ENCODE results near the gene PC. TPM values are rescaled to one million over a fixed set of nuclear protein-coding genes. Genes with fewer than 3 reads are reported as not detected.

PC gene
- total RNA-seq, 1 donor from 2014 or later, result 4.7 TPM

GRCh38 chr11:66936311-66936711 lies 21.9 kb downstream of the PC start:
- TF ChIP-seq CTCF (conservative IDR thresholded peaks at IDR 0.05; ENCODE audit: low read depth, low read length), result no peak
- DNase-seq (ENCODE audit: low read depth), result no peak
- no peak overlapping the region for H3K4me3 ChIP-seq (ENCODE audit: low read depth, low read length)

GRCh38 chr11:66934950-66935779 lies 23.0 kb downstream of the PC start:
- no peak for TF ChIP-seq CTCF (conservative IDR thresholded peaks at IDR 0.05; ENCODE audit: low read depth, low read length)
- H3K4me3 ChIP-seq (ENCODE audit: low read depth, low read length), result no peak overlapping the region
- no peak for DNase-seq (ENCODE audit: low read depth)

- no peak for DNase-seq (ENCODE audit: low read depth)
- no peak overlapping the region for H3K4me3 ChIP-seq (ENCODE audit: low read depth, low read length)
- no peak for TF ChIP-seq CTCF (conservative IDR thresholded peaks at IDR 0.05; ENCODE audit: low read depth, low read length)
Measured at GRCh38 chr11:66933531-66933930, 24.7 kb downstream of the PC start.

GRCh38 chr11:66932543-66932942 lies 25.6 kb downstream of the PC start:
- no peak overlapping the region for H3K4me3 ChIP-seq (ENCODE audit: low read depth, low read length)
- DNase-seq (ENCODE audit: low read depth), result no peak

GRCh38 chr11:66929753-66930152 lies 28.4 kb downstream of the PC start:
- H3K4me3 ChIP-seq (ENCODE audit: low read depth, low read length), result no peak overlapping the region
- DNase-seq (ENCODE audit: low read depth), result no peak
- no peak for TF ChIP-seq CTCF (conservative IDR thresholded peaks at IDR 0.05; ENCODE audit: low read depth, low read length)

More at GRCh38 chr11:66932543-66932942, 25.6 kb downstream of the PC start:
- TF ChIP-seq CTCF (conservative IDR thresholded peaks at IDR 0.05; ENCODE audit: low read depth, low read length), result no peak

- H3K4me3 ChIP-seq (ENCODE audit: low read depth, low read length), result no peak overlapping the region
- DNase-seq (ENCODE audit: low read depth), result no peak
- TF ChIP-seq CTCF (conservative IDR thresholded peaks at IDR 0.05; ENCODE audit: low read depth, low read length), result no peak
Measured at GRCh38 chr11:66924272-66924671, 33.9 kb downstream of the PC start.

- DNase-seq (ENCODE audit: low read depth), result no peak
- H3K4me3 ChIP-seq (ENCODE audit: low read depth, low read length), result no peak overlapping the region
- no peak for TF ChIP-seq CTCF (conservative IDR thresholded peaks at IDR 0.05; ENCODE audit: low read depth, low read length)
Measured at GRCh38 chr11:66922551-66922950, 35.6 kb downstream of the PC start.

Data from epithelial cell of proximal tubule (primary cell).